GM21447 (cell line): ENCODE results near the gene EHD1.

Experiments used
- ATAC-seq: cut with Tn5 transposase; IDR thresholded peaks from one replicate; pipeline ENCODE4 v1.9.1; 2021; ENCODE audit not compliant: unreplicated experiment

Gene EHD1

GRCh38 chr11:64802370-64803157 is 75.9 kb downstream of the EHD1 start:
- no peak for ATAC-seq
